GM12878 (cell line): Measurements from ENCODE around the gene JMJD4. TPM values are rescaled to one million over a fixed set of nuclear protein-coding genes. Genes with fewer than 3 reads are reported as not detected.

Experiments used
- ATAC-seq: fragments of 200-7000 bp; cut with Tn5 transposase; 3 replicates; pipeline ENCODE4 v1.9.1; 2020; ENCODE audit warnings: mild to moderate bottlenecking, moderate library complexity
- BruUV-seq: library from RNA; stranded (reverse); fragments of 400-500 nt; replicated peaks from 2 replicates; lab custom pipeline; 2021; lab: Mats Ljungman, UMichigan
- CTCF ChIA-PET: fragments of 300-600 bp; sonication (Branson Sonifier 250); formaldehyde crosslinking; extraction: SDS; loops from one replicate; lab custom pipeline; 2021; ENCODE audit warnings: inconsistent platforms; lab: Yijun Ruan, JAX
- POLR2A ChIA-PET: fragments of 350-600 bp; formaldehyde crosslinking; extraction: SDS; loops from one replicate; lab custom pipeline; 2021; ENCODE audit warnings: inconsistent platforms; lab: Charles Lee
- RAD21 ChIA-PET: fragments of 300-600 bp; sonication (Branson Sonifier 250); formaldehyde crosslinking; loops from one replicate; lab custom pipeline; 2023; ENCODE audit warnings: antibody characterized with exemption; ENCODE audit not compliant: unreplicated experiment; lab: Charles Lee
- SMC1A ChIA-PET: fragments of 300-600 bp; sonication (Branson Sonifier 250); formaldehyde crosslinking; loops from one replicate; lab custom pipeline; 2023; ENCODE audit not compliant: unreplicated experiment, uncharacterized antibody; lab: Charles Lee
- DNase-seq: peaks from one replicate; pipeline ENCODE4 v3.0.0-alpha.2; 2011; ENCODE audit warnings: low read depth, low spot score
- FAIRE-seq: peaks from 3 replicates; lab custom pipeline; 2011; peaks lifted over from hg19 to GRCh38; lab: Jason Lieb, UNC
- H2AFZ ChIP-seq: 2 replicates; pipeline ENCODE4 v1.6.0; 2011; ENCODE audit warnings: low read depth, low read length, control low read depth; ENCODE audit not compliant: control insufficient read depth
- H3K27ac ChIP-seq: 2 replicates; pipeline ENCODE4 v1.5.1; 2011; ENCODE audit warnings: control low read depth; ENCODE audit not compliant: control insufficient read depth, insufficient read depth
- H3K27me3 ChIP-seq, 2 experiments: replicated peaks in 1 of 2; 2 replicates each; pipeline versions ENCODE4 v1.6.0 to v1.6.1; 2011; ENCODE audit warnings: low read length in 1 of 2; ENCODE audit not compliant: control insufficient read depth in 2 of 2, insufficient read depth in 2 of 2
- H3K36me3 ChIP-seq, 2 experiments: 2 replicates each; pipeline ENCODE4 v1.5.1; 2011; ENCODE audit warnings: low read length in 1 of 2; ENCODE audit not compliant: control insufficient read depth in 2 of 2, insufficient read depth in 2 of 2
- H3K4me1 ChIP-seq: 2 replicates; pipeline ENCODE4 v1.6.1; 2011; ENCODE audit warnings: mild to moderate bottlenecking, low read length, moderate library complexity, mixed read lengths; ENCODE audit not compliant: control insufficient read depth, insufficient read depth
- H3K4me2 ChIP-seq: 2 replicates; pipeline ENCODE4 v1.6.0; 2011; ENCODE audit warnings: control low read depth; ENCODE audit not compliant: control insufficient read depth, insufficient read depth
- H3K4me3 ChIP-seq: fragments of 200-600 bp; sonication (generic); 2 replicates; pipeline ENCODE4 v1.5.1; 2016
- H3K79me2 ChIP-seq: 2 replicates; pipeline ENCODE4 v1.6.0; 2011; ENCODE audit warnings: low read length; ENCODE audit not compliant: control insufficient read depth, insufficient read depth
- H3K9ac ChIP-seq: 2 replicates; pipeline ENCODE4 v1.8.0; 2011; ENCODE audit warnings: low read length, control low read depth, mixed read lengths; ENCODE audit not compliant: control insufficient read depth, insufficient read depth
- H3K9me3 ChIP-seq: replicated peaks from 3 replicates; pipeline ENCODE4 v1.5.1; 2011; ENCODE audit warnings: mild to moderate bottlenecking, low read length; ENCODE audit not compliant: control insufficient read depth, insufficient read depth
- H4K20me1 ChIP-seq: 2 replicates; pipeline ENCODE4 v1.6.0; 2011; ENCODE audit not compliant: control insufficient read depth, insufficient read depth
- CBX3 ChIP-seq: fragments of 200-600 bp; sonication (generic); IDR thresholded peaks from 2 replicates; pipeline ENCODE4 v1.6.1; 2016; ENCODE audit warnings: low read depth, borderline replicate concordance
- CHD1 ChIP-seq: IDR thresholded peaks from 2 replicates; pipeline ENCODE4 v1.6.1; 2012; ENCODE audit warnings: low read depth, low read length, improper control_type of control experiment
- FOS ChIP-seq: IDR thresholded peaks from 3 replicates; pipeline ENCODE4 v1.6.1; 2011; ENCODE audit warnings: borderline replicate concordance; ENCODE audit not compliant: insufficient read length; ENCODE audit errors: extremely low read depth
- FOXK2 ChIP-seq: fragments of 450-650 bp; IDR thresholded peaks from 2 replicates; pipeline ENCODE4 v1.6.1; 2017; ENCODE audit warnings: mild to moderate bottlenecking, moderate library complexity
- HDAC6 ChIP-seq: fragments of 200-600 bp; sonication (generic); IDR thresholded peaks from one replicate; pipeline ENCODE4 v1.8.0; 2017; ENCODE audit warnings: antibody characterized with exemption; ENCODE audit not compliant: unreplicated experiment
- JUNB ChIP-seq: IDR thresholded peaks from 2 replicates; pipeline ENCODE4 v1.6.1; 2016; ENCODE audit warnings: antibody characterized with exemption, mild to moderate bottlenecking
- NFIC ChIP-seq: IDR thresholded peaks from 2 replicates; pipeline ENCODE4 v1.6.1; 2012; ENCODE audit warnings: low read depth, mild to moderate bottlenecking, inconsistent platforms, low read length, moderate library complexity
- NR2C2 ChIP-seq: IDR thresholded peaks from 2 replicates; pipeline ENCODE4 v1.6.1; 2011; ENCODE audit warnings: borderline replicate concordance, low read depth; ENCODE audit not compliant: control insufficient read depth, insufficient read length
- SREBF2 ChIP-seq: IDR thresholded peaks from 2 replicates; pipeline ENCODE4 v1.6.1; 2012; ENCODE audit warnings: mild to moderate bottlenecking, low read length
- TAF1 ChIP-seq: IDR thresholded peaks from 2 replicates; pipeline ENCODE4 v1.6.1; 2011; ENCODE audit warnings: mild to moderate bottlenecking, low read depth, low read length, borderline replicate concordance
- TBL1XR1 ChIP-seq: IDR thresholded peaks from 2 replicates; pipeline ENCODE4 v1.6.1; 2012; ENCODE audit warnings: low read depth, low read length, improper control_type of control experiment
- ZBTB4 ChIP-seq: fragments of 450-650 bp; formaldehyde crosslinking; IDR thresholded peaks from 2 replicates; pipeline ENCODE4 v1.4.0; 2022; ENCODE audit warnings: mild to moderate bottlenecking, moderate library complexity
- ZNF274 ChIP-seq: IDR thresholded peaks from one replicate; pipeline ENCODE4 v1.8.0; 2011; ENCODE audit not compliant: insufficient read length, insufficient read depth
- WGBS: methylation state at CpG from one replicate; pipeline ENCODE4 v1.1.6; 2016; ENCODE audit warnings: low lambda C conversion rate; ENCODE audit not compliant: insufficient replicate concordance, insufficient coverage; ENCODE audit errors: missing lambda C conversion rate; 5-methylcytosine and 5-hydroxymethylcytosine counted together
- in situ Hi-C: fragments of 300-500 bp; cut with MboI; formaldehyde crosslinking; loops from 9 replicates; pipeline ENCODE4 v1.14.3; 2018; ENCODE audit warnings: mixed read lengths
- intact Hi-C: fragments of 100-400 bp; cut with micrococcal nuclease; formaldehyde crosslinking; loops from one replicate; pipeline ENCODE4 v1.14.2; 2022; ENCODE audit not compliant: unreplicated experiment
- polyA plus RNA-seq, 11 experiments: library from polyadenylated mRNA; depleted of rRNA in 4 of 11; unstranded in 6 of 11; stranded (reverse) in 5 of 11; fragments of >200 nt; fragmentation: Nextera tagmentation in 4 of 11; fragmentation: Illumina TruSeq in 1 of 11; extraction: Ambion mirVana in 4 of 11; extraction: Trizol in 1 of 11; gene quantifications; 1 replicate in 1 of 11; 2 replicates in 10 of 11; pipeline versions ENCODE4 v1.2.1 to v1.2.3, GENCODE V29; 2011 to 2016; ENCODE audit warnings: inconsistent platforms in 2 of 11, missing spikeins in 2 of 11, low read depth in 1 of 11
- total RNA-seq, 4 experiments: library from RNA; depleted of rRNA in 3 of 4; stranded (reverse); fragments of >200 nt in 3 of 4; fragmentation: Illumina TruSeq in 1 of 4; extraction: Trizol in 1 of 4; gene quantifications; 2 replicates each; pipeline versions ENCODE4 v1.2.1 to v1.2.3, GENCODE V29; 2013 to 2021
- TF ChIP-seq, protein P1 (sequence below): IDR thresholded peaks from 2 replicates; pipeline ENCODE4 v1.6.1; 2012; ENCODE audit warnings: low read length, inconsistent platforms

Gene JMJD4
- total and polyA plus RNA-seq, 10 of the 15 experiments (the other 5 are each of a cell fraction or from before 2014, with no cell fraction given) = 0.89 to 38.3 (median 18.4) TPM

DNA sequence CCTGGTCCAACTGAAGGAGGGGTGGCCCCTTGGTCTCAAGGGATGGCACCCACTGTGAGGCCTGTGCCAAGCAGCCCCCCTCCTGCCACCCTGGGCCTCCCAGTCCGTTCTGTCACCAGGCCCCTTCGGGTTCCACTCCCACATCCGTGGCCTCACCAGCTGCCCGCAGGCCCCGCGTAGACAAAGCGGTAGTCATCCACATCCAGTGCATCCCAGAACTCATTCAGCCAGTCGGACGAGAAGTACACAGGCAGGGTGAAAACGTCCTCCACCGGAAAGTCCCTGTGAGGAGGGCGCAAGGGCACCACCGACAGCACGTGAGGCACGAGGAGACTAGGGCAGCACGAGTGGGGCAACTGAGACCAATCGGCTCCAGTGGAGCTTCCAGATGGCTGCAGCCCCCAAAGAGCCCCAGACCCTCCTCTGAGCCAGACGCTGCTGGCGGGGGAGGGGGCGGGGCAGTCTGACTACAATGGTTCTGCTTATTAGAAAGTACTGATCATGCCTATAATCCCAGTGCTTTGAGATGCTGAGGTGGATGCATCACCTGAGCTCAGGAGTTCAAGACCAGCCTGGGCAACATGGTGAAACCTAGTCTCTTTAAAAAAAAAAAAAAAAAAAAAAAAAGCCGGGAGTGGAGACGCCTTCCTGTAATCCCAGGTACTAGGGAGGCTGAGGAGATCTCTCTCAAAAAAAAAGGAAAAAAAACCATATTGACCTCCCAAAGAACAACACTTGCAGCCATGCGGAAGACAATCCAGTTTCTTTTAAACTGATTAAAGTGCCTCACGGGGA, 1.2 kb downstream of the JMJD4 start (continued):
- TF ChIP-seq FOS = no peak
- no peak for TF ChIP-seq HDAC6
- no peak for TF ChIP-seq NR2C2

DNA sequence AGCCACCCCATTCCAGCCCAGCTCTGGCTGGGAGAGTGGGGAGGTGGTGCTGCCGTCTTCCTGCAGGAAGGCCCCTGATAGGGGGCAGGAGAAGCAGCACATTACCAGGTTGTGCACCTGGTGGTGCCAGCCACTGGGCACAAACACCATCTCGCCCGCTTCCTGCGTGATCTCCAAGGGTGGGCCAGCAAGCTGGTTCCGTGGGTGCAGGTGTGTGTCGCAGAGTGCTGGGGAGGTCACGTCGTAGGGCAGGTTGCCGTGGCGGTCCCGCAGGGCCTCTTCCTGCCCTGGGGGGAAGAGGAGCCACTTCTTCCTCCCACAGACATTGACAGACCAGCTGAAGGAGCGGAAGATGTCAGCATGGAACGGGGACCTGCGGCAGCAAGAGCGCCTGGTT, 1.8 kb downstream of the JMJD4 start:
- Histone ChIP-seq H3K4me3 (no peak overlapping the region), H3K9me3 (no peaks in the 10 kb centered on the region), H3K27me3 (no peaks in the 10 kb centered on the region), H4K20me1 (no peaks in the 10 kb centered on the region), H3K4me1 (peaks cover 3% of the 10 kb centered on the region; the same call in 1 of the 2 replicates), H3K4me2 (peak overlapping the region; percentile 93; the same call in 1 of the 2 replicates), H2AFZ (no peak overlapping the region), H3K79me2 (peaks cover 31% of the 10 kb centered on the region), H3K36me3 (peaks cover 0 to 6% of the 10 kb centered on the region in 2 experiments; a peak in 3 of 4 replicates), H3K27ac (no peak overlapping the region), H3K9ac (no peak overlapping the region)
- CTCF ChIA-PET = no interaction called here
- SMC1A ChIA-PET = no interaction called here
- intact Hi-C loops = loop anchor here (10.0 kb wide), 1 partner anchor 51 kb away; no protein-coding TSS in a partner anchor
- RAD21 ChIA-PET = no interaction called here
- POLR2A ChIA-PET = no interaction called here
- WGBS = 96% methylated on average over 15 of the region's 15 CpGs
- BruUV-seq = no TSS peak
- ATAC-seq (no peak), FAIRE-seq (no peak), DNase-seq (no peak)
- in situ Hi-C loops = no loop called here
- no peak for TF ChIP-seq CHD1
- no peak for TF ChIP-seq FOXK2
- TF ChIP-seq, protein P1, sequence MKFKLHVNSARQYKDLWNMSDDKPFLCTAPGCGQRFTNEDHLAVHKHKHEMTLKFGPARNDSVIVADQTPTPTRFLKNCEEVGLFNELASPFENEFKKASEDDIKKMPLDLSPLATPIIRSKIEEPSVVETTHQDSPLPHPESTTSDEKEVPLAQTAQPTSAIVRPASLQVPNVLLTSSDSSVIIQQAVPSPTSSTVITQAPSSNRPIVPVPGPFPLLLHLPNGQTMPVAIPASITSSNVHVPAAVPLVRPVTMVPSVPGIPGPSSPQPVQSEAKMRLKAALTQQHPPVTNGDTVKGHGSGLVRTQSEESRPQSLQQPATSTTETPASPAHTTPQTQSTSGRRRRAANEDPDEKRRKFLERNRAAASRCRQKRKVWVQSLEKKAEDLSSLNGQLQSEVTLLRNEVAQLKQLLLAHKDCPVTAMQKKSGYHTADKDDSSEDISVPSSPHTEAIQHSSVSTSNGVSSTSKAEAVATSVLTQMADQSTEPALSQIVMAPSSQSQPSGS = no peak
- TF ChIP-seq SREBF2 = no peak
- no peak for TF ChIP-seq ZBTB4 (CRISPR knock-in tag)
- TF ChIP-seq JUNB = no peak
- no peak for TF ChIP-seq NFIC
- no peak for TF ChIP-seq CBX3
- TF ChIP-seq ZNF274 = no peak
- TF ChIP-seq TAF1 = no peak
- TF ChIP-seq TBL1XR1 = no peak
